Upper lobe of left lung (tissue), 6 donors: ENCODE results near the gene CTAGE9. TPM values are rescaled to one million over a fixed set of nuclear protein-coding genes. Genes with fewer than 3 reads are reported as not detected.

Experiments used
- ATAC-seq, 2 donors: fragments of 200-7000 bp; cut with Tn5 transposase; one replicate each; pipeline ENCODE4 v1.9.1; 2022; ENCODE audit warnings: mild to moderate bottlenecking in 2 of 2, moderate library complexity in 2 of 2; ENCODE audit not compliant: low FRiP score in 2 of 2
- DNase-seq, 2 donors: peaks; one replicate each; pipeline ENCODE4 v3.0.0-alpha.2; 2019 to 2020
- H3K27ac ChIP-seq, 4 donors: fragments of 200-600 bp; sonication (generic); one replicate each; pipeline ENCODE4 v1.5.1; 2016 to 2019
- H3K27me3 ChIP-seq, 4 donors: fragments of 200-600 bp; sonication (generic); one replicate each; pipeline ENCODE4 v1.5.1; 2017 to 2019
- H3K36me3 ChIP-seq, 4 donors: fragments of 200-600 bp; sonication (generic); one replicate each; pipeline ENCODE4 v1.5.1; 2016 to 2019
- H3K4me1 ChIP-seq, 4 donors: fragments of 200-600 bp; sonication (generic); one replicate each; pipeline ENCODE4 v1.5.1; 2018 to 2019
- H3K4me3 ChIP-seq, 4 donors: fragments of 200-600 bp; sonication (generic); one replicate each; pipeline ENCODE4 v1.5.1; 2017 to 2019; ENCODE audit warnings: mild to moderate bottlenecking in 2 of 4, moderate library complexity in 1 of 4
- H3K9me3 ChIP-seq, 4 donors: fragments of 200-600 bp; sonication (generic); one replicate each; pipeline ENCODE4 v1.5.1; 2018 to 2019
- EP300 ChIP-seq, 4 donors: sonication (generic); formaldehyde crosslinking; IDR thresholded peaks; one replicate each; pipeline ENCODE4 v1.5.1; 2017; ENCODE audit warnings: antibody characterized with exemption in 4 of 4, control low read depth in 2 of 4
- POLR2A ChIP-seq, 4 donors: fragments of 450-650 bp; IDR thresholded peaks; one replicate each; pipeline ENCODE4 v1.5.1; 2016 to 2017; ENCODE audit warnings: antibody characterized with exemption in 4 of 4, mild to moderate bottlenecking in 2 of 4
- POLR2AphosphoS5 ChIP-seq, 2 donors: sonication (generic); formaldehyde crosslinking; IDR thresholded peaks; one replicate each; pipeline ENCODE4 v1.5.1; 2017; ENCODE audit warnings: antibody characterized with exemption in 2 of 2
- WGBS, 2 donors: methylation state at CpG; one replicate each; pipeline ENCODE4 v1.1.5; 2017 to 2018; 5-methylcytosine and 5-hydroxymethylcytosine counted together
- total RNA-seq, 6 donors: library from RNA; depleted of rRNA in 4 of 6; stranded (reverse); fragments of >200 nt in 4 of 6; gene quantifications; one replicate each; pipeline versions ENCODE4 v1.1.0 to v1.2.1, GENCODE V29; 2016 to 2021
- TF ChIP-seq, protein P1 (sequence below), 6 experiments: fragments of 450-650 bp in 4 of 6; fragments of 200-600 bp in 2 of 6; sonication (generic) in 2 of 6; IDR thresholded peaks; one replicate each; pipeline ENCODE4 v1.5.1; 2016 to 2019; ENCODE audit warnings: antibody characterized with exemption in 6 of 6
- donor health status: DM: no; HTN: no; CAD: no; lungs with moderate emphysema.
- donor health status: DM: no; HTN: yes; CAD: no; lungs with severe emphysema.

The CTAGE9 gene
- total RNA-seq, 6 donors from 2014 or later, result not detected

DNA sequence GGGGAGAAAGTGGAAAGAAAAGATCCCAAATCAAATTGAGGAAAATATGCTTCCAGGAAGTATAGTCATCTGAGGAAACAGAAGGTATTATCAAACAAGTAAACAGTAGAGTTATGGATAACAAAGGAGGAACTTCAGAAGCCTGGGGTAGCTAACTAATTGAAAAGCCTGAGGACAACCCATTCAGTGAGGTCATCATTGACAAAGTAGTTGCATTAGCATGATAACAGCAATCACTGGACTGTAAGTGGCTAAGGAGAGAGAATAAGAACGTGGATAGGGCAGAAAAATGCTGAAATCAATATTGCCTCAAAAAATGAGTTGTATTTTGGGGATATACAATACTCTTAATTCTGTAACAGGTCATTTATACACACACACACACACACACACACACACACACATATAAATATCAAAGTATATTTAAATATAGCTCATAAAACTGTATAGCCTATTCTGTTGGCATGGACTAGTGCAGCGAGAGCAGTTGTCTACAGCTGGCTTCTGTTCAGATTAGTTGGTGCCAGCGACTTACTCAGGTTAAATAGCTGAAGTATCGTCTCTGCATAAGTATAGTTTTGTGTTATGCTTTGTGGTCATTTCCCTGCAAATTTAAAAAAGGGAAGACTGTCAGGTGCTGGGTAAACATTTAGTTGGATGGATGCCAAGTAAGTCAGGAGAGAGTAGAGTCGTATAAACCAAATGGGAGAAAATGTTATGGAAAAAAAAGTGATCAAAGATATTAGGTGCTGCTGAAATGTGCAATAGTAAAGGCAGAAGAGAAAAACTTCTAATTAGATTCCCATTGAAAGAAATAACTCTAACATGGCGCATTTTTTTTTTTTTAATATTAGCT is 33.8 kb upstream of the CTAGE9 start:
- ATAC-seq, result no peak
- DNase-seq, result no peak
- peaks cover 0 to 4% (median 0%) of the 10 kb centered on the region in 4 donors for H3K4me1 ChIP-seq
- no peaks in the 10 kb centered on the region for H3K9me3 ChIP-seq
- no peak overlapping the region for H3K27ac ChIP-seq
- H3K27me3 ChIP-seq, result no peaks in the 10 kb centered on the region
- WGBS, 2 donors, result 36 to 39% methylated on average over 6 of the region's 6 CpGs
- H3K36me3 ChIP-seq, result no peaks in the 10 kb centered on the region
- TF ChIP-seq POLR2A (IDR thresholded peaks at IDR 0.05), result no peak
- TF ChIP-seq EP300 (IDR thresholded peaks at IDR 0.05), result no peak
- TF ChIP-seq, protein P1, sequence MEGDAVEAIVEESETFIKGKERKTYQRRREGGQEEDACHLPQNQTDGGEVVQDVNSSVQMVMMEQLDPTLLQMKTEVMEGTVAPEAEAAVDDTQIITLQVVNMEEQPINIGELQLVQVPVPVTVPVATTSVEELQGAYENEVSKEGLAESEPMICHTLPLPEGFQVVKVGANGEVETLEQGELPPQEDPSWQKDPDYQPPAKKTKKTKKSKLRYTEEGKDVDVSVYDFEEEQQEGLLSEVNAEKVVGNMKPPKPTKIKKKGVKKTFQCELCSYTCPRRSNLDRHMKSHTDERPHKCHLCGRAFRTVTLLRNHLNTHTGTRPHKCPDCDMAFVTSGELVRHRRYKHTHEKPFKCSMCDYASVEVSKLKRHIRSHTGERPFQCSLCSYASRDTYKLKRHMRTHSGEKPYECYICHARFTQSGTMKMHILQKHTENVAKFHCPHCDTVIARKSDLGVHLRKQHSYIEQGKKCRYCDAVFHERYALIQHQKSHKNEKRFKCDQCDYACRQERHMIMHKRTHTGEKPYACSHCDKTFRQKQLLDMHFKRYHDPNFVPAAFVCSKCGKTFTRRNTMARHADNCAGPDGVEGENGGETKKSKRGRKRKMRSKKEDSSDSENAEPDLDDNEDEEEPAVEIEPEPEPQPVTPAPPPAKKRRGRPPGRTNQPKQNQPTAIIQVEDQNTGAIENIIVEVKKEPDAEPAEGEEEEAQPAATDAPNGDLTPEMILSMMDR (IDR thresholded peaks at IDR 0.05), result no peak
- TF ChIP-seq POLR2AphosphoS5 (IDR thresholded peaks at IDR 0.05), result no peak
- H3K4me3 ChIP-seq, result no peak overlapping the region

- ATAC-seq, result no peak
- H3K4me3 ChIP-seq, result no peak overlapping the region
- 36 to 46% methylated on average over 3 of the region's 3 CpGs for WGBS, 2 donors
- TF ChIP-seq, protein P1 (IDR thresholded peaks at IDR 0.05), result no peak
- TF ChIP-seq POLR2AphosphoS5 (IDR thresholded peaks at IDR 0.05) (no peak), POLR2A (IDR thresholded peaks at IDR 0.05) (no peak), EP300 (IDR thresholded peaks at IDR 0.05) (no peak)
- no peaks in the 10 kb centered on the region for H3K27me3 ChIP-seq
- H3K4me1 ChIP-seq, result peaks cover 0 to 4% (median 0%) of the 10 kb centered on the region in 4 donors
- no peaks in the 10 kb centered on the region for H3K36me3 ChIP-seq
- H3K27ac ChIP-seq, result no peak overlapping the region
- no peak for DNase-seq
- H3K9me3 ChIP-seq, result no peaks in the 10 kb centered on the region
Measured at GRCh38 chr6:131741688-131742393, 31.0 kb upstream of the CTAGE9 start.

GRCh38 chr6:131740161-131740560 is 29.3 kb upstream of the CTAGE9 start:
- Histone ChIP-seq H3K9me3 (no peaks in the 10 kb centered on the region), H3K4me1 (peaks cover 0 to 4% (median 0%) of the 10 kb centered on the region in 4 donors), H3K36me3 (no peaks in the 10 kb centered on the region), H3K27ac (no peak overlapping the region), H3K27me3 (no peaks in the 10 kb centered on the region), H3K4me3 (no peak overlapping the region)
- 78 to 89% methylated on average over 4 of the region's 4 CpGs for WGBS, 2 donors
- DNase-seq, result no peak
- ATAC-seq, result no peak
- TF ChIP-seq POLR2AphosphoS5 (IDR thresholded peaks at IDR 0.05) (no peak), POLR2A (IDR thresholded peaks at IDR 0.05) (no peak), EP300 (IDR thresholded peaks at IDR 0.05) (no peak)
- TF ChIP-seq, protein P1 (IDR thresholded peaks at IDR 0.05), result no peak

DNA sequence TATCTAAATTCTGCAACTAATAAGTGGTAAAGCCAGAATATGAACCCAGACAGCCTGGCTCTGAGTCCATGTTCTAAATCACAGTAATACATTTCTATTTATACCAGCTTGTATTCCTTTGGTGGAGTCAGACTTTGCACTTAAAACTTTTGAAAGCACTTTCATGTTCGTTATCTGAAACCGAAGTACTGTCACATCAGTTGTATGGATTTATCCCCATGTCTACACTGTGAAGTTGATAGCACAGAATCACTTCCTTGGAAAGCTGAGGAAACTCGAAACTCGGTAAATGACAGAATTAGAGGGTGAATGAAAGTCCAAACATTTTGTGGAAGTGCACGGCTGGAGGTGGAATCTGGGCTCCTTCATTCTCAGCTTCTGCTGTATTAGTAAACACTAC is 28.3 kb upstream of the CTAGE9 start:
- H3K36me3 ChIP-seq, result no peaks in the 10 kb centered on the region
- ATAC-seq (no peak), DNase-seq (no peak)
- no peaks in the 10 kb centered on the region for H3K27me3 ChIP-seq
- 90 to 92% methylated on average over 5 of the region's 5 CpGs for WGBS, 2 donors
- no peaks in the 10 kb centered on the region for H3K9me3 ChIP-seq
- no peak overlapping the region for H3K27ac ChIP-seq
- no peaks in the 10 kb centered on the region for H3K4me1 ChIP-seq
- TF ChIP-seq, protein P1 (IDR thresholded peaks at IDR 0.05), result no peak
- no peak for TF ChIP-seq POLR2AphosphoS5 (IDR thresholded peaks at IDR 0.05)
- no peak for TF ChIP-seq EP300 (IDR thresholded peaks at IDR 0.05)
- TF ChIP-seq POLR2A (IDR thresholded peaks at IDR 0.05), result no peak
- H3K4me3 ChIP-seq, result no peak overlapping the region
